K562 (cell line): Measurements from ENCODE around the gene GLDN.

ENCODE experiments used
- GATAD2B ChIP-seq: fragments of 450-650 bp; IDR thresholded peaks from 2 replicates; pipeline ENCODE4 v1.6.1; 2017; ENCODE audit warnings: mild to moderate bottlenecking, borderline replicate concordance
- MXI1 ChIP-seq: IDR thresholded peaks from 2 replicates; pipeline ENCODE4 v1.6.1; 2011; ENCODE audit warnings: low read depth, mild to moderate bottlenecking, improper control_type of control experiment, low read length
- RAD51 ChIP-seq: fragments of 450-650 bp; IDR thresholded peaks from 2 replicates; pipeline ENCODE4 v1.7.1; 2016; ENCODE audit warnings: low read depth, mild to moderate bottlenecking, borderline replicate concordance
- ZBTB8A ChIP-seq: fragments of 450-650 bp; IDR thresholded peaks from 2 replicates; pipeline ENCODE4 v1.6.1; 2018; ENCODE audit warnings: mild to moderate bottlenecking, moderate library complexity; ENCODE audit not compliant: partially characterized antibody
- TF ChIP-seq, protein P1 (sequence below), 3 experiments: IDR thresholded peaks in 2 of 3; conservative IDR thresholded peaks in 1 of 3; 2 replicates each; pipeline ENCODE4 v1.5.1; 2011 to 2012; ENCODE audit warnings: low read length in 3 of 3, mild to moderate bottlenecking in 3 of 3, control low read depth in 2 of 3, improper control_type of control experiment in 1 of 3, inconsistent platforms in 1 of 3, low read depth in 1 of 3, mixed read lengths in 1 of 3, moderate library complexity in 1 of 3; ENCODE audit not compliant: insufficient read depth in 2 of 3
- TF ChIP-seq, protein P2 (sequence below): sonication (generic); formaldehyde crosslinking; IDR thresholded peaks from 2 replicates; pipeline ENCODE4 v1.9.0; 2022; ENCODE audit warnings: mild to moderate bottlenecking, missing genetic modification reagents
- TF ChIP-seq, protein P3 (sequence below): fragments of 450-650 bp; IDR thresholded peaks from 2 replicates; pipeline ENCODE4 v1.6.1; 2016; ENCODE audit warnings: low read depth

DNA sequence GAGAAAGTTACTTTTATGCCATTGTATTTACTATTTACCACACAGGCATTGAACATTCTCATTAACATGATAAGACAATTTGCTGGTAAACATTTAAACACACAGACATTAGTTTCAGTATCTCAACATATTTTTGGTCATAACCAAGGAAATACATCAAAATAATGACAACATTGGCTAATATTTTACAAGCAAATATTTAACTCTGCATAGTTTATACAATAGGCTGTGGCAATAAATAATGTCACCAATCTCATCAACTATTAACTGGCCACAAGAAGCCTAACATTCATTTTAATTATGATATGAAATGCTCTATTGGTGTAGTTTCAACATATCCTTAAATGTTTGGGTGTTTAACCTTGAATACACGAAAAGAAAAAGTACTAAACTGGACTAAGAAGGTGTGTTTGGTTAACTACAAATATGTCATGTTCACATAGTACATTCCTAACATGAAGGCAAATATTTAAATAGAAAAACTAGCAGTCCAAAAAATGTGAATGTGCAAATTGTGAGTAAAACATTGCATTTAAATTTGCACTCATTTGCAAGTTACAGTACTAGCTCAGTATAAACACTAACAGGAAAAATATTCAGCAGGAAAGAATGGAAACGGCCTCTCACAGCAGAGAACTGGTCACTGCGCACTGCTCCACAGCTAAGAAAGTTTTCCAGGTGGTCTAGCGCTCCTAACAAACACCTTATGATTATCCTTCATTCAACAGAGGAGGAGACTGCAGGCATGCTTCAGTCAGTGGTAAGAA, 106.6 kb downstream of the GLDN start:
- TF ChIP-seq, protein P1, sequence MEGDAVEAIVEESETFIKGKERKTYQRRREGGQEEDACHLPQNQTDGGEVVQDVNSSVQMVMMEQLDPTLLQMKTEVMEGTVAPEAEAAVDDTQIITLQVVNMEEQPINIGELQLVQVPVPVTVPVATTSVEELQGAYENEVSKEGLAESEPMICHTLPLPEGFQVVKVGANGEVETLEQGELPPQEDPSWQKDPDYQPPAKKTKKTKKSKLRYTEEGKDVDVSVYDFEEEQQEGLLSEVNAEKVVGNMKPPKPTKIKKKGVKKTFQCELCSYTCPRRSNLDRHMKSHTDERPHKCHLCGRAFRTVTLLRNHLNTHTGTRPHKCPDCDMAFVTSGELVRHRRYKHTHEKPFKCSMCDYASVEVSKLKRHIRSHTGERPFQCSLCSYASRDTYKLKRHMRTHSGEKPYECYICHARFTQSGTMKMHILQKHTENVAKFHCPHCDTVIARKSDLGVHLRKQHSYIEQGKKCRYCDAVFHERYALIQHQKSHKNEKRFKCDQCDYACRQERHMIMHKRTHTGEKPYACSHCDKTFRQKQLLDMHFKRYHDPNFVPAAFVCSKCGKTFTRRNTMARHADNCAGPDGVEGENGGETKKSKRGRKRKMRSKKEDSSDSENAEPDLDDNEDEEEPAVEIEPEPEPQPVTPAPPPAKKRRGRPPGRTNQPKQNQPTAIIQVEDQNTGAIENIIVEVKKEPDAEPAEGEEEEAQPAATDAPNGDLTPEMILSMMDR (IDR thresholded peaks at IDR 0.05 in 2 of 3, conservative IDR thresholded peaks at IDR 0.05 in 1 of 3; ENCODE audit: insufficient read depth in 2 of 3, low read depth in 1 of 3, low read length in 3 of 3), result no peak
- no peak for TF ChIP-seq MXI1
- no peak for TF ChIP-seq GATAD2B
- TF ChIP-seq, protein P2, sequence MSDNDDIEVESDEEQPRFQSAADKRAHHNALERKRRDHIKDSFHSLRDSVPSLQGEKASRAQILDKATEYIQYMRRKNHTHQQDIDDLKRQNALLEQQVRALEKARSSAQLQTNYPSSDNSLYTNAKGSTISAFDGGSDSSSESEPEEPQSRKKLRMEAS, result no peak
- TF ChIP-seq RAD51, result no peak
- TF ChIP-seq ZBTB8A, result no peak
- TF ChIP-seq, protein P3, sequence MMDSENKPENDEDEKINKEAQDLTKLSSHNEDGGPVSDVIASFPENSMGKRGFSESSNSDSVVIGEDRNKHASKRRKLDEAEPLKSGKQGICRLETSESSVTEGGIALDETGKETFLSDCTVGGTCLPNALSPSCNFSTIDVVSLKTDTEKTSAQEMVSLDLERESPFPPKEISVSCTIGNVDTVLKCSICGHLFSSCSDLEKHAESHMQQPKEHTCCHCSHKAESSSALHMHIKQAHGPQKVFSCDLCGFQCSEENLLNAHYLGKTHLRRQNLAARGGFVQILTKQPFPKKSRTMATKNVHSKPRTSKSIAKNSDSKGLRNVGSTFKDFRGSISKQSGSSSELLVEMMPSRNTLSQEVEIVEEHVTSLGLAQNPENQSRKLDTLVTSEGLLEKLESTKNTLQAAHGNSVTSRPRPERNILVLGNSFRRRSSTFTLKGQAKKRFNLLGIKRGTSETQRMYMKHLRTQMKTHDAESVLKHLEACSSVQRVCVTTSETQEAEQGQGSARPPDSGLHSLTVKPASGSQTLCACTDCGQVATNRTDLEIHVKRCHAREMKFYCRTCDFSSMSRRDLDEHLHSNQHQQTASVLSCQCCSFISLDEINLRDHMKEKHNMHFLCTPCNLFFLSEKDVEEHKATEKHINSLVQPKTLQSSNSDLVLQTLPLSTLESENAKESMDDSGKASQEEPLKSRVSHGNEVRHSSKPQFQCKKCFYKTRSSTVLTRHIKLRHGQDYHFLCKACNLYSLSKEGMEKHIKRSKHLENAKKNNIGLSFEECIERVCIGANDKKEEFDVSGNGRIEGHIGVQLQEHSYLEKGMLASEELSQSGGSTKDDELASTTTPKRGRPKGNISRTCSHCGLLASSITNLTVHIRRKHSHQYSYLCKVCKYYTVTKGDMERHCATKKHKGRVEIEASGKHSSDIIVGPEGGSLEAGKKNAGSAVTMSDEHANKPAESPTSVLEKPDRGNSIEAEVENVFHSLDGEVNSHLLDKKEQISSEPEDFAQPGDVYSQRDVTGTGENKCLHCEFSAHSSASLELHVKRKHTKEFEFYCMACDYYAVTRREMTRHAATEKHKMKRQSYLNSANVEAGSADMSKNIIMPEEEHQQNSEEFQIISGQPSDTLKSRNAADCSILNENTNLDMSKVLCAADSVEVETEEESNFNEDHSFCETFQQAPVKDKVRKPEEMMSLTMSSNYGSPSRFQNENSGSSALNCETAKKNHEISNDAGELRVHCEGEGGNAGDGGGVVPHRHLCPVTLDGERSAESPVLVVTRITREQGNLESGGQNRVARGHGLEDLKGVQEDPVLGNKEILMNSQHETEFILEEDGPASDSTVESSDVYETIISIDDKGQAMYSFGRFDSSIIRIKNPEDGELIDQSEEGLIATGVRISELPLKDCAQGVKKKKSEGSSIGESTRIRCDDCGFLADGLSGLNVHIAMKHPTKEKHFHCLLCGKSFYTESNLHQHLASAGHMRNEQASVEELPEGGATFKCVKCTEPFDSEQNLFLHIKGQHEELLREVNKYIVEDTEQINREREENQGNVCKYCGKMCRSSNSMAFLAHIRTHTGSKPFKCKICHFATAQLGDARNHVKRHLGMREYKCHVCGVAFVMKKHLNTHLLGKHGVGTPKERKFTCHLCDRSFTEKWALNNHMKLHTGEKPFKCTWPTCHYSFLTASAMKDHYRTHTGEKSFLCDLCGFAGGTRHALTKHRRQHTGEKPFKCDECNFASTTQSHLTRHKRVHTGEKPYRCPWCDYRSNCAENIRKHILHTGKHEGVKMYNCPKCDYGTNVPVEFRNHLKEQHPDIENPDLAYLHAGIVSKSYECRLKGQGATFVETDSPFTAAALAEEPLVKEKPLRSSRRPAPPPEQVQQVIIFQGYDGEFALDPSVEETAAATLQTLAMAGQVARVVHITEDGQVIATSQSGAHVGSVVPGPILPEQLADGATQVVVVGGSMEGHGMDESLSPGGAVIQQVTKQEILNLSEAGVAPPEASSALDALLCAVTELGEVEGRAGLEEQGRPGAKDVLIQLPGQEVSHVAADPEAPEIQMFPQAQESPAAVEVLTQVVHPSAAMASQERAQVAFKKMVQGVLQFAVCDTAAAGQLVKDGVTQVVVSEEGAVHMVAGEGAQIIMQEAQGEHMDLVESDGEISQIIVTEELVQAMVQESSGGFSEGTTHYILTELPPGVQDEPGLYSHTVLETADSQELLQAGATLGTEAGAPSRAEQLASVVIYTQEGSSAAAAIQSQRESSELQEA, result no peak
